IPS DF 6.9 (cell line): ENCODE results near the gene F12.

Experiments
- DNase-seq: peaks from one replicate; pipeline ENCODE4 v3.0.0-alpha.2; 2013; ENCODE audit warnings: low read depth, low spot score
- H3K27ac ChIP-seq: one replicate; pipeline ENCODE4 v1.5.1; 2013; ENCODE audit warnings: low read length, control low read depth
- H3K27me3 ChIP-seq: 2 replicates; pipeline ENCODE4 v1.6.1; 2013; ENCODE audit warnings: mild to moderate bottlenecking, low read length; ENCODE audit not compliant: control insufficient read depth, insufficient read depth
- H3K36me3 ChIP-seq: 2 replicates; pipeline ENCODE4 v1.6.1; 2013; ENCODE audit warnings: low read length; ENCODE audit not compliant: control insufficient read depth, insufficient read depth
- H3K4me1 ChIP-seq: 2 replicates; pipeline ENCODE4 v1.6.1; 2013; ENCODE audit warnings: low read length; ENCODE audit not compliant: control insufficient read depth, insufficient read depth
- H3K4me3 ChIP-seq: 2 replicates; pipeline ENCODE4 v1.5.1; 2013; ENCODE audit warnings: mild to moderate bottlenecking, low read length
- H3K9me3 ChIP-seq: 2 replicates; pipeline ENCODE4 v1.6.1; 2013; ENCODE audit warnings: low read length, inconsistent platforms; ENCODE audit not compliant: control insufficient read depth, insufficient read depth
- WGBS: extraction: QIAGEN DNeasy Blood & Tissue Kit; methylation state at CpG from one replicate; pipeline ENCODE4 v1.1.7; 2013; ENCODE audit warnings: mixed read lengths, missing lambda C conversion rate; ENCODE audit not compliant: insufficient read length, insufficient coverage; 5-methylcytosine and 5-hydroxymethylcytosine counted together

Gene F12

DNA sequence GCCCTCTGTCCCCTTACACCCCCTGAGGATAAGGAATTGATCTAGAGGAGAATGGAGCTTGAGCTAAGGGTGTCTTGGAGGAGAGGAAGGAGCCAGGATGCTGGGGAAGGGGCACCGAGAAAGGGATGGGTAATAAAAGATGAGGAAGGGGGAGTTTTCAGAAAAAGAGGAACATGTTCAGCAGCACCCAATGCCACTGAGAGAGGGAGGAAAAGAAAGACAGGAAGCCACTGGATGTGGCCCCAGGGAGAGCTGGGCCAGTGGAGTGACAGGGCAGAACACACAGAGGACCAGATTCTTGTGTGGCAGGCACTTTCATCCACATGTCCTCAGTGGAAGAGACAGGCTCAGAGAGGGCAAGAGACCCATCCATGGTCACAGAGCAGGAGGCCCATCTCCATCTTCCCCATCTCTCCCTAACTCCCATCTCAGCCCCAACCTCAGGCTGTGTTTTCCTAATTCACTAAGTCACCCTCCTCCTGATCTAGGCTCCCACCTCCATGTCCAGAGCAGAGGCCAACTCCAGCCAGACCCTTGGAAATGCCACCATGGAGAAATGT is 16.1 kb downstream of the F12 start:
- H3K4me3 ChIP-seq: no peak overlapping the region
- H3K27me3 ChIP-seq: no peaks in the 10 kb centered on the region
- no CpG with 5 or more reads among the region's 1 CpG for WGBS
- H3K4me1 ChIP-seq: peaks cover 4% of the 10 kb centered on the region
- no peaks in the 10 kb centered on the region for H3K9me3 ChIP-seq
- H3K36me3 ChIP-seq: no peaks in the 10 kb centered on the region
- no peak for DNase-seq
- no peak overlapping the region for H3K27ac ChIP-seq

DNA sequence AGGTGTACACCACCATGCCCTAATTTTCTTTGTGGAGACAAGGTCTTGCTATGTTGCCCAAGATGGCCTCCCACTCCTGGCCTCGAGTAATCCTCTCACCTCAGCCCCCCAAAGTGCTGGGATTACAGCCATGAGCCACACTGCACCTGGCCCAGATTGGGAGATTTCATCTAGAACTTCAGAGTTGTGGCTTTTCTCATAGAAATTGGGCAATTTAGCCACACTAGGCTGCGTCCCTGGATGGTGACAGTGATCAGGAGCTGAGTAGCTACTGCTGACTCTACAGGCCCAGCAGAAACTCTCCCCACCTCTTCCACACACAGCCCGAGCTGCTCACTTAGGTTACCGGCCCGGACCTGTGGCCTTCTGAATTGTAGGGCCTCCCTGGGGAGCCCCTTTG is 16.6 kb downstream of the F12 start:
- WGBS: no CpG with 5 or more reads among the region's 5 CpGs

DNA sequence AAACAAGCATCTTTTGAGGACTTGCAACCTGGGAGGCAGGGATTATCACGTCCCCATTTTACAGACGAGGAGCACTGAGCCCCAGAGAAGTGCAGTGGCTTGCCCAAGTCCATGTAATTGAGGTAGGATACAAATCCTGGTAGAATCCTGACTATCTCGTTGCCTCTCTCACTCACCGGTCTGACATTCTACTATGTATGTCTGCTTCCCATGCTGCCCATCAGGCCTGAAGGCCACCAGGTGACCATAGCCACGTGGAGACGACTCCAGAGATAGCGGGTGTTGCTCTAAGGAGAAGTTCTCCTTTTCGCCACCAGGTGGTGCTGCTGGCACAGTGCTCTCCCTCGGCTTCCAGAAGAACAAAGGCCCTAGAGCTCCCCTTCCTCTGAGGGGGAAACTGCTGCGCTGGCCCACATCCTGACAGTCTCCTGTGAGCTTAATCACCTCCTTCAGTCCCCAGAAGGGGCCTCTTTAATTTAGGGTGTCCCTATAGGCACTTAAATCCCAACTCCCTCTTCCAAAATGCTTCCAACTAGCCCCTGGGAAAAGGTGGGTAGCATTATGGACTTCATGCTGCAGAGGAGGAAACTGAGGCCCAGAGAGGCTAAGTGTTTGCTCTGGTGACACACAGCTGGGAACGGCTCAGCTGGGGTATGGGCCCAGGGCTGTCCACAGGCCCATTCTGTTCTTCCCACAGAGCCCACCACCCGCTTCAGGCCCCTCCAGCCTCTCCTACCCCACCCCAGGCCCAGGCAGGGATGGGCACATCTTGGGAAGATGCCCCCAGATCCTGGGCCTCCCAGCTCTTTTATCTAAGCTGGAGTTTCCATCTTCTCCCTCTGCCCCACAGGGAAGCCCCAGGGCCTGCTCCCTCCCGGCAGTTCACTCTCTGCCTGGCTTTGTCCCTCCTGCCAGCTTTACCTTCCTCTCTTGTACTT is 18.7 kb downstream of the F12 start:
- H3K9me3 ChIP-seq: no peaks in the 10 kb centered on the region
- no peaks in the 10 kb centered on the region for H3K27me3 ChIP-seq
- H3K4me1 ChIP-seq: no peaks in the 10 kb centered on the region
- WGBS: no CpG with 5 or more reads among the region's 13 CpGs
- peak; percentile 90 for DNase-seq
- no peak overlapping the region for H3K27ac ChIP-seq
- no peaks in the 10 kb centered on the region for H3K36me3 ChIP-seq
- H3K4me3 ChIP-seq: no peak overlapping the region

More for the DNA sequence above, 16.6 kb downstream of the F12 start:
- no peaks in the 10 kb centered on the region for H3K36me3 ChIP-seq
- H3K9me3 ChIP-seq: no peaks in the 10 kb centered on the region
- H3K27ac ChIP-seq: no peak overlapping the region
- H3K27me3 ChIP-seq: no peaks in the 10 kb centered on the region
- no peak overlapping the region for H3K4me3 ChIP-seq
- peaks cover 4% of the 10 kb centered on the region for H3K4me1 ChIP-seq
- DNase-seq: no peak

DNA sequence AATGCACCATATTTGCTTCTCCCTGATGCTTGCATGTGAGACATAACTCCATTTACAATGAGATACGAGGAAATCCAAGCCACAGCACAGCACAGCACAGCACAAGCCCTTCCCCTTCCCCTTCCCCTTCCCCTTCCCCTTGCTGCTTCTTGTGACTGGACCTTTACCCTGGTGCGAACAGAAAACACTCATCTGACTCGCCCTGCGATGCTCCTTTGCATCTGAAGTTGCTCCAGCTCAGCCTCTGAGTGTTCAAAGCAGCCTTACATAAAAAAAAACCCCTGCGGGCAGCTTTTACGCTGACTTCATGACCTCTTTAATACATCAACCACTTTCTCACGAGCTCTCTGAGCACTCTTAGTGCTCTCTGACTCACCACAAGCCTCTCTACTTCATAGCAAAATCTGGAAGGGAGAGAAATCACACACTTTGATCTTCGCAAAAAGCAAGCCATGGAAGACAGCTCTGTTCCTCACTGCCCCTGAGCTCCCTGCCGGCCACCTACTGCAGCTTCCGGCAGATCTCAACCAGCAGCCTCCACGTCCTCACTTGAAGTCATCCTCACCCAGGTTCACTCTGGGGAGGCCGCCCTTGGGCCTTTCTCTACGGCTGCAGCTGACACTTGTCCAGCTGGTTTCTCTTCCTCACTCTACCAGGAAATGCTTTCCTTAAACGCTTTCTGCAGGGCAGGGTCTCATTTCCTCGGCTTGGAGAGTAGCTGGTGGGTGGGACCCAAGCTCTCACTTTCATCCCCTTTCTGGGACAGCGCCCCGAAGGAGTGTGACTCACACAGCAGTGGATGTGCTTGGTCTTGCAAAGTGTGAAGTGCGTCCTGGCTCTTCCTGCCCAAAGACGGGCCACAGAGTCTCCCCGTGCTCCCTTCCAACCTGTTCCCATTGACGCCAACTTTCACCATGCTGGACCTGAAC is 19.9 kb downstream of the F12 start:
- H3K4me1 ChIP-seq: no peaks in the 10 kb centered on the region
- DNase-seq: no peak
- H3K27ac ChIP-seq: no peak overlapping the region
- no CpG with 5 or more reads among the region's 21 CpGs for WGBS
- H3K4me3 ChIP-seq: no peak overlapping the region
- no peaks in the 10 kb centered on the region for H3K27me3 ChIP-seq
- H3K36me3 ChIP-seq: no peaks in the 10 kb centered on the region
- H3K9me3 ChIP-seq: no peaks in the 10 kb centered on the region

DNA sequence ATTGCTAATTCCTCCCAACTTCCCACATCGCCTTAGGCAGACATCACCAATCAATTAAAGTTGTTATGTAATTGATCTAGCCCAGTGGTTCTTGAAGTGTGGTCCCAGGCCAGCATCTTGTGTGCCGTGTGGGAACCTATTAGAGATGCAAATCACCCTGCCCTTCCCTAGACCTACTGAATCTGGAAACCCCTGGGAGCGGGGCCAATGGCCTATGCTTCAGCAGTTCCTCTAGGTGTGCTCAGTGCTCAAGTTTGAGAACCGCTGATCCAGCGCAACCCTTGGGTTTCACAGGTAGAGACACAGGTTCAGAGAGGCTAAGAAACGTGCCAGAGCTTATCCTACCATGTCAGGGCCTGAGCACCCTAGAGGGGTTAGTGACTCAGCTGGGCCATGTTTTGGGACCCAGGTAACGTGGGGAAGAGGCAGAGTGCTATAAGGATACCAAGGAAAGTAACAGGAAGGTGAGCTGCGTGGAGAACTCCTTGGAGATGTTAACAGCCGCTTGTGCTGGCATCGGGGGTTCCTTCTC is 20.8 kb downstream of the F12 start:
- no peaks in the 10 kb centered on the region for H3K9me3 ChIP-seq
- no peaks in the 10 kb centered on the region; the same call in 1 of the 2 replicates for H3K4me1 ChIP-seq
- DNase-seq: no peak
- no peak overlapping the region for H3K27ac ChIP-seq
- no peaks in the 10 kb centered on the region for H3K36me3 ChIP-seq
- no CpG with 5 or more reads among the region's 10 CpGs for WGBS
- no peaks in the 10 kb centered on the region for H3K27me3 ChIP-seq
- no peak overlapping the region for H3K4me3 ChIP-seq

DNA sequence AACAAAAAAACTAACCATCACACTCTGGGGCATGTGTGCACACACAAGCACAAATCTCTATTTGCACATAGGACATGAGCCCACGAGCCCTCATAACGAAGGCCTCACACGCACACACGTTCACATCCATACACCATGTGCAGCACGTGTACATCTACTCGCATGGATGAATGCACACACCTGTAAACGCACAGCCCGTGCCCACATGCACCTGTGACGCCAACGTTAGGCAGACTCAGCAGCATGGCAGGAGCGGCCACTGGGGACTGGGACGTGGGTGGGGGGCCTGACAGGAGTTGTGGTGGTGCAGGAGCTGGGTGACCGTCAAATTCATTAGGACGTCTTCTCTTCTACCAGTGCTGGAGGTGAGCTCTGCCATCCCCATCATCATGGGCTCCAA is 22.0 kb downstream of the F12 start:
- Histone ChIP-seq H3K27ac (no peak overlapping the region), H3K9me3 (no peaks in the 10 kb centered on the region), H3K4me1 (no peaks in the 10 kb centered on the region; the same call in 1 of the 2 replicates), H3K27me3 (no peaks in the 10 kb centered on the region), H3K4me3 (no peak overlapping the region), H3K36me3 (no peaks in the 10 kb centered on the region)
- DNase-seq: no peak
- no CpG with 5 or more reads among the region's 14 CpGs for WGBS

DNA sequence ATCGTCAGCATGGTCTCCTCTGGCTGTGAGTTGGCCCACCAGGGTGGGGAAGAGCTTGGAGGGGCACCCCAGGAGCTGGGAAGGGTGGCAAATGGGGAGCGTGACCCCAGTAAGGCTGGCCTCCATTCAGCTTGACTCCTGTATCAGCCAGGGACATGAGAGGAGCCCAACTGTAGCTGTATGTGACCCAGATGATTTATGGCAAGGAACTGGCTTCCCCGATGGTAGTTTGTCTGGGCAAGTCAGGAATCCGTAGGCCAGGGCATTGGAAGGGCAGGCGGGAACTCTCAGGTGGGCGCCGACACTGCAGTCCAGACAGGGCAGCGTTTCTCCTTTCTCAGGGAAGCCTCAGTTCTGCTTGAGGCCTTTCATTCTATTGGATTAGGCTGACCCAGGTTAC is 22.8 kb downstream of the F12 start:
- no peaks in the 10 kb centered on the region for H3K9me3 ChIP-seq
- H3K36me3 ChIP-seq: no peaks in the 10 kb centered on the region
- H3K4me1 ChIP-seq: no peaks in the 10 kb centered on the region; the same call in 1 of the 2 replicates
- WGBS: no CpG with 5 or more reads among the region's 8 CpGs
- no peak overlapping the region for H3K27ac ChIP-seq
- DNase-seq: no peak
- H3K4me3 ChIP-seq: no peak overlapping the region
- H3K27me3 ChIP-seq: no peaks in the 10 kb centered on the region

DNA sequence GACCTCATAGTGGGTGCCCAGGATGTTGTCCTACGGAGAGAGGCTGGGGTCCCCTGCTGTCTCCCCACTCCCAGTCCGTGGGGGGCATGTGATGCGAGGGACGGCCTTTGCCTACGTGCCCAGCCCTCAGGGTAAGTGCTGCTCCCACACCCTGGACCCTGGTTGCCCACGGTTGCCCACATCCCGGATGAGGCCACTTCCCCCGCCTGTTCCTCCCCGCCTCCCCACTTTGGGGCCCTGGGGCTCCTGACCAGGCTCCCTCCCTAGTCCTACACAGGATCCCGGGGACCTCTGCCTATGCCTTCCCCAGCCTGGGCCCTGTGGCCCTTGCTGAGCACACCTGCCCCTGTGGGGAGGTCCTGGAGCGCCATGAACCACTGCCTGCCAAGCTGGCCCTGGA is 23.6 kb downstream of the F12 start:
- Histone ChIP-seq H3K4me1 (no peaks in the 10 kb centered on the region; the same call in 1 of the 2 replicates), H3K9me3 (no peaks in the 10 kb centered on the region), H3K36me3 (no peaks in the 10 kb centered on the region), H3K4me3 (no peak overlapping the region), H3K27ac (no peak overlapping the region), H3K27me3 (no peaks in the 10 kb centered on the region)
- no peak for DNase-seq
- WGBS: no CpG with 5 or more reads among the region's 11 CpGs

DNA sequence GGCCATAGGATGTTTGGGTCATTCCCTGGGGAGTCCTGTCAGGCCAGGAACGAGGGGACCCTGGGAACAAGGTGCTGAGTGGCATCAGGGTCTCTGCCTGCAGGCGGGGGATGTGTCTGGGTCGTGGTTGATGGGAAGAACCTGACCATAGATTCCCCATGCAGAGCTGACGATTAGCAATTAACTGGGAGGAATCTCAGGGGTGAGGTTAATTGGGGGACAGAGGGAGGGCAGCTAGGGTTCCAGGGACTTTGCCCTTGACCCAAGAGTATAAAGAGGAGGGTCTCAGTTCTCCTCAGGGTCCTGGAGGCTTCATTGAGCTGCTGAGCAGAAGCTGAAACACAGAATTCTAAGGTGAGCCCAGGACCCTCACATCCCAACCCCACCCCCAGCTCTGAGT is 25.2 kb downstream of the F12 start, which contains the start of gene SLC34A1:
Gene SLC34A1, plus strand, starts transcription at position 301 of the 400 bp plus-strand sequence. CDS start 1,308 bp downstream, outside the sequence.
- Histone ChIP-seq H3K4me3 (no peak within 1 kb of the TSS), H3K9me3 (no peaks in the 10 kb centered on the region), H3K27ac (no peak within 1 kb of the TSS), H3K27me3 (no peaks in the 10 kb centered on the region), H3K4me1 (no peaks in the 10 kb centered on the region; the same call in 1 of the 2 replicates), H3K36me3 (no peaks in the 10 kb centered on the region)
- no peak for DNase-seq
- WGBS: no CpG with 5 or more reads among the region's 4 CpGs

DNA sequence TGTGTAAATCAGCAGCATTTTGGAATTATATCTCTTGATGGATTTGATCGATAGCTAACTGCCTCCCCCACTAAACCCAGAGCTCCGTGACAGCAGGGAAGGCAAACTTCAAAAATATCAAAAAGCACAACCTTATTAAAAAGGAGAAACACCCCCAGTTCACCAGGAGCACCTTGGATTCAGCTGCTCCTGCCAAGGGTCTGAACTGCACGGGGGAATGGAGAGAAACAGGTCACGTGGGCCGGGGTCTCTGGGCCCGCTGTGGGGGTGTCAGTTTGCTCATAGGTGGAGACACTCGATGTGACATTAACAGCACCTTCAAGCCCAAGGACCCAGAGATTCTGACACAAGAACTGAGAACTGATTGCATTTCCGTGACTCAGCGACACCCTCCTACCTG is 26.2 kb downstream of the F12 start:
- H3K4me3 ChIP-seq: no peak overlapping the region
- H3K4me1 ChIP-seq: no peaks in the 10 kb centered on the region; the same call in 1 of the 2 replicates
- no peaks in the 10 kb centered on the region for H3K27me3 ChIP-seq
- H3K27ac ChIP-seq: no peak overlapping the region
- H3K36me3 ChIP-seq: no peaks in the 10 kb centered on the region
- DNase-seq: no peak
- WGBS: no CpG with 5 or more reads among the region's 9 CpGs
- no peaks in the 10 kb centered on the region for H3K9me3 ChIP-seq
